ENCODE measurements around the gene SORCS2. TPM values are rescaled to one million over a fixed set of nuclear protein-coding genes. Genes with fewer than 3 reads are reported as not detected.
A peak's percentile ranks its signal among the peaks of the same experiment; 100 is the strongest.

SORCS2 gene
- total RNA-seq, 2 donors from 2014 or later: 0.68 to 0.92 TPM

DNA sequence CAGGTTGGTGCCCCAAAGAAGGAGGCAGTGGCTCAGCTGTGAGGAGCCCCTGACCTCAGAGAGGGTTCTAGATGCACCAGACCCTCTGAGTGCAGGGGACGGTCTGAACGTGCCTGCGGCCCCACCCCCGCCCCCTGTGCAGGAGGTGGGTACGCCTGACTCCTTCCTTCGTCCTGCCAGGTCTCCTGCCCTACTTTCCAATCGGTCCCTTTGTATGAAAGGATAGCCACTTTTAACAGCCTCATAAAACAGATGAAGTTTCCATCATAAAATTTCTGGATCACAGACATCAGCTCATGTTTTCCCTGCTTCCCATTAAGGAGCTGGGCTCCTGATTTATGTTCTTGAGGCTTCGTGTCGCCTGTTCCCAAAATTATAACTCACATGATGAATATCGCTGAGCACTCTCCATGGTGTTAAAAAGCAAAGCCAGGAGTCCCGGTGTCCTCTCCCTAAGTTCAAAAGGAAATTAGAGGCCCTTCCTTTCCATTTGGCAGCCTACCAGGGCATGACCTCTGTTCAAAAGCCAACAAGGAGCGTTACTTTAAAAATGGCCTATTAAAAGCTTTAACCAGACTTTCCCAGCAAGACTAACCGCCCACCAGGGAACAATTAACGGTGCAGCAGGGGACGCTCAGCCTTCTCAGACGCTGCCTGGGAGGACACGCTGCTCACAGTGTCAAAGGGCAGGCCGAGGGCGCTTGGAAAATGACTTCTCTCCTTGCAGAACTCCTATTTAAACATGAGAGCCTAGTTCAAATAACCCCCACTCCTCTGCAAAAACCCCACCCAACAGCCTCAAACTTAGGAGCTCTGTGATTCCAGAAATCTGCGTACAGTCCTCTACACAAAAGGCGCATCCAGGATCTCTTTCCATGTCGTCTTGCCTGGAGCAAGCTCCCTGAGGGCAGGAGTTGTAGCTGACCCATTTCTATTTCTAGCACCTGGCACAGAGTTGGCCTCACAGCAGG lies 565.4 kb downstream of the SORCS2 start:
- H3K4me1 ChIP-seq (ENCODE audit: control insufficient read depth in 1 of 2, low read depth in 2 of 2): no peaks in the 10 kb centered on the region
- ATAC-seq (ENCODE audit: insufficient number of reproducible peaks, low FRiP score, low read depth) (no peak), DNase-seq (ENCODE audit: low spot score) (no peak)
- H3K9me3 ChIP-seq: no peaks in the 10 kb centered on the region
- TF ChIP-seq, protein P1, sequence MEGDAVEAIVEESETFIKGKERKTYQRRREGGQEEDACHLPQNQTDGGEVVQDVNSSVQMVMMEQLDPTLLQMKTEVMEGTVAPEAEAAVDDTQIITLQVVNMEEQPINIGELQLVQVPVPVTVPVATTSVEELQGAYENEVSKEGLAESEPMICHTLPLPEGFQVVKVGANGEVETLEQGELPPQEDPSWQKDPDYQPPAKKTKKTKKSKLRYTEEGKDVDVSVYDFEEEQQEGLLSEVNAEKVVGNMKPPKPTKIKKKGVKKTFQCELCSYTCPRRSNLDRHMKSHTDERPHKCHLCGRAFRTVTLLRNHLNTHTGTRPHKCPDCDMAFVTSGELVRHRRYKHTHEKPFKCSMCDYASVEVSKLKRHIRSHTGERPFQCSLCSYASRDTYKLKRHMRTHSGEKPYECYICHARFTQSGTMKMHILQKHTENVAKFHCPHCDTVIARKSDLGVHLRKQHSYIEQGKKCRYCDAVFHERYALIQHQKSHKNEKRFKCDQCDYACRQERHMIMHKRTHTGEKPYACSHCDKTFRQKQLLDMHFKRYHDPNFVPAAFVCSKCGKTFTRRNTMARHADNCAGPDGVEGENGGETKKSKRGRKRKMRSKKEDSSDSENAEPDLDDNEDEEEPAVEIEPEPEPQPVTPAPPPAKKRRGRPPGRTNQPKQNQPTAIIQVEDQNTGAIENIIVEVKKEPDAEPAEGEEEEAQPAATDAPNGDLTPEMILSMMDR (IDR thresholded peaks at IDR 0.05): no peak
- no peak overlapping the region for H3K27ac ChIP-seq
- no peaks in the 10 kb centered on the region for H3K36me3 ChIP-seq
- no peak overlapping the region for H3K4me3 ChIP-seq
- no peaks in the 10 kb centered on the region for H3K27me3 ChIP-seq (replicated peaks; ENCODE audit: insufficient read depth)

DNA sequence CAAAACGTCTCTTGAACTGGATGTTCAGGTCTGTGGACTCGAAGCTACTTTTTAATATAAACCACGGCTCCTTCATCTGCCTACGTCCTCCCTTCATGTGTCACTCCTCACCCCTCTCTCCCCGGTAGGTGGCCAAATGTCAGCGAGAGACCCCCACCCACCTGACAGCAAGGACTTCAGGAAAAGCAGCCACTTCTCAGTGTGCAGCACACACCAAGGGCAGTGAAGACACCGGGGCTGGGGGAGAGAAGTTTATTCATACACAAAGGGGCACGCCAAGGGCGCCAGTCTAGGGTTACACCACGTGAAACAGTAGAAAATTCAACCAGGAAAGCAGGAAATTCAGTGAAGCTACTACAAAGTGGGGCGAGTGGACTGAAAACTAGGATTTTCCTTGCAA lies 566.1 kb downstream of the SORCS2 start:
- Histone ChIP-seq H3K27ac (no peak overlapping the region), H3K27me3 (replicated peaks; ENCODE audit: insufficient read depth) (no peaks in the 10 kb centered on the region), H3K4me3 (no peak overlapping the region), H3K9me3 (no peaks in the 10 kb centered on the region), H3K36me3 (peaks cover 4% of the 10 kb centered on the region), H3K4me1 (ENCODE audit: control insufficient read depth in 1 of 2, low read depth in 2 of 2) (no peaks in the 10 kb centered on the region)
- no peak for DNase-seq (ENCODE audit: low spot score)
- no peak for ATAC-seq (ENCODE audit: insufficient number of reproducible peaks, low FRiP score, low read depth)
- TF ChIP-seq, protein P1 (IDR thresholded peaks at IDR 0.05): no peak

DNA sequence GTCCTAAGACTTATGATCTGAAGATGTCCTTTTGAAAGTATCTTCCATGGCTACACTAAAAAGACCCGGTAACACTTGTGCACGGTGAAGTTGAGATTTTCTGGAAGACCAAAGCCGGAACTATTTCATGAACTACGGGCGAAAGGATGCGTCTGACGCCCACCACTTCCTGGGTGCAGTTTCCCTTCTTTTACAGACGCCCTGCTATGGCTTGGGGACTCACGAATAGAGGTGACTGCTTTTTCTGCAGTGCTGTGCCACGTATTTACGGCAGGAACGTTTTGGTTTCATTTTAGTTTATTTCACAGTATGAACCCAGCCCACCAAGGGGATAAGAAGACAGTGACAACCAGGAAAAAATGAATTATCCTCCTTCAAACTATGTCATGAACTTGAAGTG lies 566.9 kb downstream of the SORCS2 start:
- no peaks in the 10 kb centered on the region for H3K4me1 ChIP-seq (ENCODE audit: control insufficient read depth in 1 of 2, low read depth in 2 of 2)
- no peaks in the 10 kb centered on the region for H3K27me3 ChIP-seq (replicated peaks; ENCODE audit: insufficient read depth)
- ATAC-seq (ENCODE audit: insufficient number of reproducible peaks, low FRiP score, low read depth) (no peak), DNase-seq (ENCODE audit: low spot score) (no peak)
- H3K9me3 ChIP-seq: no peaks in the 10 kb centered on the region
- H3K36me3 ChIP-seq: peaks cover 8% of the 10 kb centered on the region
- H3K4me3 ChIP-seq: peak overlapping the region; percentile 1
- H3K27ac ChIP-seq: no peak overlapping the region
- TF ChIP-seq, protein P1 (IDR thresholded peaks at IDR 0.05): no peak

DNA sequence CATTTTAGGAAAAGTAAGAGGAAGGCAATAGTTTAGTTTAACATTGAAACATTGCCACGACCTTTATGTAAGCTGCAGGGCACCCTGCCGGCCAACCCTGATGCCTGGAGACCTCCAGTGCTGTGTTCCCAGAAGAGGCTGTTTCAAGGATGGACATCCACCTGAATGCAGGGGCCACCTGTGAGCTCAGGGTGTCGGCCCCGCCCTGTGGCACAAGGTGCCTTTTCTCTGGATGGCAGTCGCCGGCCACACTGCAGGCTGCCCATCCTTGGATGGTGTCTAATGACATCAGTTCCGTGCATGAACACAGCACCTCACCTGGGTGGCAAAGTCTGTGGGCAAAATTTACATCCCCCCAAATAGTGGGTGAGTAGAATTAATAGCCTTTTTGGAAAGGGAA lies 567.3 kb downstream of the SORCS2 start:
- Histone ChIP-seq H3K27me3 (replicated peaks; ENCODE audit: insufficient read depth) (no peaks in the 10 kb centered on the region), H3K9me3 (no peaks in the 10 kb centered on the region), H3K4me3 (no peak overlapping the region), H3K27ac (no peak overlapping the region), H3K36me3 (peaks cover 8% of the 10 kb centered on the region), H3K4me1 (ENCODE audit: control insufficient read depth in 1 of 2, low read depth in 2 of 2) (no peaks in the 10 kb centered on the region)
- DNase-seq (ENCODE audit: low spot score) (no peak), ATAC-seq (ENCODE audit: insufficient number of reproducible peaks, low FRiP score, low read depth) (no peak)
- TF ChIP-seq, protein P1 (IDR thresholded peaks at IDR 0.05): no peak

DNA sequence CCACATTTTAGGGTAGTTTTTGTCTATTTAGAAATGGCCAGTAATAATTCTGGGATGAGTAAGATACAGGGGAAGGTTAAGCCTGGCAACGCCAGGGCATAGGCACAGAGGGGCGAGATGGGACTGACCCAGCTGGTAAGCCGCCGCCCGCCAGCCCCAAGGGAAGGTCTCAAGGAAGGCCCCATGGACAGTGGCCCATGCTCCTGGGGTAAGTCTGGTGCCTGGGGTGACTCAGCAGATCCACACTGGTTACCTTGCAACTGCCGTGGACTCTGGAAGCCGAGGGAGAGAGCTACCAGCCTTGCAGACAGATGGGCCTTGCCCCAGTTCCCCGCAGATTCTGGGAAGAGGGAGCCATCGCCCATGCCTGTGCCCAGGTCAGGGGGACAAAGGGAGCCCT lies 567.9 kb downstream of the SORCS2 start:
- Histone ChIP-seq H3K27me3 (replicated peaks; ENCODE audit: insufficient read depth) (no peaks in the 10 kb centered on the region), H3K9me3 (no peaks in the 10 kb centered on the region), H3K27ac (no peak overlapping the region), H3K36me3 (peaks cover 10% of the 10 kb centered on the region), H3K4me1 (ENCODE audit: control insufficient read depth in 1 of 2, low read depth in 2 of 2) (no peaks in the 10 kb centered on the region), H3K4me3 (no peak overlapping the region)
- ATAC-seq (ENCODE audit: insufficient number of reproducible peaks, low FRiP score, low read depth) (no peak), DNase-seq (ENCODE audit: low spot score) (no peak)
- TF ChIP-seq, protein P1 (IDR thresholded peaks at IDR 0.05): no peak
